Neural progenitor cell (in vitro differentiated cells): ENCODE measurements around the gene COA3. TPM values are rescaled to one million over a fixed set of nuclear protein-coding genes. Genes with fewer than 3 reads are reported as not detected.

Source experiments
- DNase-seq: peaks from one replicate; pipeline ENCODE4 v3.0.0-alpha.2; 2016; ENCODE audit warnings: low spot score
- H2AFZ ChIP-seq: fragments of 200-600 bp; sonication (generic); replicated peaks from 2 replicates; pipeline ENCODE4 v1.6.1; 2016; ENCODE audit warnings: antibody characterized with exemption
- H3F3A ChIP-seq: fragments of 200-600 bp; sonication (generic); 2 replicates; pipeline ENCODE4 v1.6.1; 2016; ENCODE audit warnings: antibody characterized with exemption, low read depth
- H3K27ac ChIP-seq: fragments of 200-600 bp; sonication (generic); 2 replicates; pipeline ENCODE4 v1.5.1; 2016; ENCODE audit warnings: mild to moderate bottlenecking
- H3K27me3 ChIP-seq: fragments of 200-600 bp; sonication (generic); 2 replicates; pipeline ENCODE4 v1.6.1; 2016; ENCODE audit warnings: mild to moderate bottlenecking, moderate library complexity
- H3K36me3 ChIP-seq: fragments of 200-600 bp; sonication (generic); 2 replicates; pipeline ENCODE4 v1.5.1; 2016
- H3K4me1 ChIP-seq: fragments of 200-600 bp; sonication (generic); 2 replicates; pipeline ENCODE4 v1.6.1; 2016; ENCODE audit warnings: mixed run types
- H3K4me2 ChIP-seq: fragments of 200-600 bp; sonication (generic); 2 replicates; pipeline ENCODE4 v1.6.1; 2016
- H3K4me3 ChIP-seq: fragments of 200-600 bp; sonication (generic); 2 replicates; pipeline ENCODE4 v1.5.1; 2016
- H3K79me2 ChIP-seq: fragments of 200-600 bp; sonication (generic); 2 replicates; pipeline ENCODE4 v1.6.1; 2016; ENCODE audit warnings: low read depth
- H3K9ac ChIP-seq: fragments of 200-600 bp; sonication (generic); 2 replicates; pipeline ENCODE4 v1.6.1; 2016
- H3K9me3 ChIP-seq: fragments of 200-600 bp; sonication (generic); 2 replicates; pipeline ENCODE4 v1.5.1; 2016; ENCODE audit warnings: low read depth
- H4K20me1 ChIP-seq: fragments of 200-600 bp; sonication (generic); 2 replicates; pipeline ENCODE4 v1.6.1; 2016; ENCODE audit warnings: low read depth
- H3K27ac Mint-ChIP-seq: 3 replicates; pipeline ENCODE4 v1.8.0; 2021; ENCODE audit warnings: mixed read lengths
- H3K27me3 Mint-ChIP-seq: 2 replicates; pipeline ENCODE4 v1.8.0; 2022; ENCODE audit warnings: low read depth, mild to moderate bottlenecking, inconsistent platforms, moderate library complexity, mixed read lengths; ENCODE audit not compliant: insufficient read depth
- H3K36me3 Mint-ChIP-seq: 3 replicates; pipeline ENCODE4 v1.8.0; 2021; ENCODE audit warnings: mixed read lengths
- H3K4me1 Mint-ChIP-seq: 3 replicates; pipeline ENCODE4 v1.8.0; 2021; ENCODE audit warnings: mixed read lengths
- H3K4me3 Mint-ChIP-seq: 3 replicates; pipeline ENCODE4 v1.8.0; 2021; ENCODE audit warnings: mild to moderate bottlenecking, moderate library complexity, mixed read lengths
- H3K9me3 Mint-ChIP-seq: 3 replicates; pipeline ENCODE4 v1.8.0; 2020; ENCODE audit warnings: mixed read lengths
- EZH2 ChIP-seq: fragments of 200-600 bp; sonication (generic); IDR thresholded peaks from 2 replicates; pipeline ENCODE4 v1.6.1; 2017; ENCODE audit warnings: antibody characterized with exemption, mild to moderate bottlenecking, moderate library complexity
- EZH2phosphoT487 ChIP-seq: fragments of 200-600 bp; sonication (generic); IDR thresholded peaks from 2 replicates; pipeline ENCODE4 v1.6.1; 2017; ENCODE audit warnings: antibody characterized with exemption
- microRNA-seq: library from miRNA; unstranded; fragments of <30 nt; microRNA quantifications from one replicate; pipeline ENCODE4, GENCODE V29; 2016
- small RNA-seq: library from RNA; depleted of rRNA; stranded (forward); fragments of <200 nt; gene quantifications from one replicate; pipeline ENCODE3, GENCODE V24; 2015
- total RNA-seq: library from RNA; depleted of rRNA; stranded (reverse); fragments of >200 nt; gene quantifications from 2 replicates; pipeline ENCODE4 v1.2.3, GENCODE V29; 2015; ENCODE audit warnings: low replicate concordance
- TF ChIP-seq, protein P1 (sequence below): fragments of 200-600 bp; sonication (generic); IDR thresholded peaks from 2 replicates; pipeline ENCODE4 v1.5.1; 2017; ENCODE audit warnings: antibody characterized with exemption, mild to moderate bottlenecking

The COA3 gene
- total RNA-seq, 1 donor from 2014 or later = 61.2 TPM

DNA sequence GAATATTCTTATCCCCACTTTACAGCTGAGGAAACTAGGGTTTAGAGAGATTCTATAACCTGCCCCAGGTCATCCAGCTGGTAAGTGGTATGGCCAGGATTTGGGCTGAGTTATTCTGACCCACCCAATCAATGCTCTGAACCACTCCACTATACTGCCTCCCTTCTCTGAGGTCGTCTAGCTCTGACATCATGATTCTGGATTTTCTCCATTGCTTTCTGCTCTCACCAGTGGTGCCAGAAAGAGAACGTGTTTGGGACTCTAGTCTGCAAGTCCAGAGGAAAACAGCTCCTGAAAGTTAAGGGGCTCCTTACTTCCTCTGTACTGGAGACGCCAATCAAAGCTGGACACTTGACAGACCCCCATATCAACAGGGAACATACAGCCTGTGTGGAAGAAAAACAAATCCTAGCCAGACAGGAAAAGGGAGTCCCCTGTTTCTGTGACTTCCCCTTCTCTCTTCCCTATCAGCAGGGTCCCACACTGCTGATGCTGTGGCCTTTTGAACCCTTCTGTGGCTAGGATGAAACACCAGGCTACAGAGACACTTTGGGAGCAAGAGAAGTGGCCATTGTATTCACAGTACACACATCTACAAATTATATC is 47.7 kb downstream of the COA3 start:
- DNase-seq = no peak
- Mint-ChIP-seq H3K27ac (no peak overlapping the region), H3K9me3 (no peaks in the 10 kb centered on the region), H3K4me1 (peaks cover 6% of the 10 kb centered on the region), H3K27me3 (peaks cover 5% of the 10 kb centered on the region), H3K36me3 (no peaks in the 10 kb centered on the region), H3K4me3 (no peak overlapping the region)
- Histone ChIP-seq H3K4me3 (no peak overlapping the region), H4K20me1 (no peaks in the 10 kb centered on the region), H3K4me1 (peaks cover 8% of the 10 kb centered on the region), H3K27ac (no peak overlapping the region), H2AFZ (no peak overlapping the region), H3K4me2 (no peak overlapping the region), H3K36me3 (no peaks in the 10 kb centered on the region), H3K9ac (no peak overlapping the region), H3K79me2 (no peaks in the 10 kb centered on the region), H3K9me3 (no peaks in the 10 kb centered on the region), H3F3A (no peaks in the 10 kb centered on the region), H3K27me3 (peaks cover 30% of the 10 kb centered on the region)
- no peak for TF ChIP-seq EZH2
- TF ChIP-seq EZH2phosphoT487 = no peak
- TF ChIP-seq, protein P1, sequence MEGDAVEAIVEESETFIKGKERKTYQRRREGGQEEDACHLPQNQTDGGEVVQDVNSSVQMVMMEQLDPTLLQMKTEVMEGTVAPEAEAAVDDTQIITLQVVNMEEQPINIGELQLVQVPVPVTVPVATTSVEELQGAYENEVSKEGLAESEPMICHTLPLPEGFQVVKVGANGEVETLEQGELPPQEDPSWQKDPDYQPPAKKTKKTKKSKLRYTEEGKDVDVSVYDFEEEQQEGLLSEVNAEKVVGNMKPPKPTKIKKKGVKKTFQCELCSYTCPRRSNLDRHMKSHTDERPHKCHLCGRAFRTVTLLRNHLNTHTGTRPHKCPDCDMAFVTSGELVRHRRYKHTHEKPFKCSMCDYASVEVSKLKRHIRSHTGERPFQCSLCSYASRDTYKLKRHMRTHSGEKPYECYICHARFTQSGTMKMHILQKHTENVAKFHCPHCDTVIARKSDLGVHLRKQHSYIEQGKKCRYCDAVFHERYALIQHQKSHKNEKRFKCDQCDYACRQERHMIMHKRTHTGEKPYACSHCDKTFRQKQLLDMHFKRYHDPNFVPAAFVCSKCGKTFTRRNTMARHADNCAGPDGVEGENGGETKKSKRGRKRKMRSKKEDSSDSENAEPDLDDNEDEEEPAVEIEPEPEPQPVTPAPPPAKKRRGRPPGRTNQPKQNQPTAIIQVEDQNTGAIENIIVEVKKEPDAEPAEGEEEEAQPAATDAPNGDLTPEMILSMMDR = no peak

DNA sequence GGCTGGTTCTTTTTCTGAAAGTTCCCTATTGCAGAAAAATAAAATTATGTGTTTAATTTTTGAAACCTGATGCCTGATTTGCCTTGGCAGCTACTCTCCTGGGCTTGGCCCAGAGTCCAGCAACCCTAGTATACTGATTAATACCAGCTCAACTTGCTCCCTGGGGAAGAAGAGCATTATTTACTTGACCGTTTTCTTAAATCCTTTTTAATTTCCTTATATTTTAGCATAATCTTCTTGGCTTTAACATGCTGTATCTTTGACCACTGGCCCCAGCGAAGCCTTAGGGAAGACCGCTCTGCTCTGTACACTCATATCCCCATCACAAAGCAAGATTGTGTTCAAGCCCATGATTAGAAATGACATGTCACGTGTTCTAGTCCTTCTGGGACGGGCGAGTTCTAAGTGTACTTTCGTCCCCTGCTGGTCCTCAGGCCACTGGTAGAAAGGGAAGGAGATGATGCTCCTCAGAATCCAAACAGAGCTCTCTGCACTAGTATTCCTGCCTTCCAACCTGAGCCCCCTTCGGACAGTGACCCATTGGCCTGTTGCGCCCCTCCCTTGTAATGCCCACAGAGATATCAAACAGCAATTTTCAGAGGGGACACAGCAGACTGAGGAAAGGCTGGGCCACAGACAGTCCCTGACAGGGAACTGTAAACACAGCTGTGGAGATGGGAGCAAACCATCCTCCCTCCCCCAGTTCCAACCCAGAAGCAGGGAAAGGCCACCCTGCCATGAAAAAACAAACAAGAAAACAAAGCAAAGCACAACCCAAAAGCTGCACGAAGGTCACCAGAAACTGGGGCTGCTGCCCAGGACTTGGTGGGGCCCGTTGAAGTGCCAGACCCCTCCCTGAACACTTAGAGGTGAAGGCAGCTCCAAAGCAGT is 49.4 kb downstream of the COA3 start:
- H3K9ac ChIP-seq = no peak overlapping the region
- TF ChIP-seq EZH2 (no peak), EZH2phosphoT487 (no peak)
- TF ChIP-seq, protein P1 = no peak
- peaks cover 1% of the 10 kb centered on the region for H3K79me2 ChIP-seq
- Mint-ChIP-seq H3K27me3 (peaks cover 8% of the 10 kb centered on the region), H3K9me3 (peaks cover 5% of the 10 kb centered on the region), H3K4me1 (peaks cover 12% of the 10 kb centered on the region), H3K27ac (peak overlapping the region; percentile 35), H3K36me3 (no peaks in the 10 kb centered on the region), H3K4me3 (peak overlapping the region; percentile 33)
- peaks cover 8% of the 10 kb centered on the region for H3F3A ChIP-seq
- no peak overlapping the region for H3K27ac ChIP-seq
- no peaks in the 10 kb centered on the region for H3K36me3 ChIP-seq
- H3K4me1 ChIP-seq = peaks cover 9% of the 10 kb centered on the region
- H3K4me3 ChIP-seq = no peak overlapping the region
- H2AFZ ChIP-seq = peak overlapping the region; percentile 54
- peaks cover 39% of the 10 kb centered on the region for H3K27me3 ChIP-seq
- no peak for DNase-seq
- H3K9me3 ChIP-seq = no peaks in the 10 kb centered on the region
- H4K20me1 ChIP-seq = no peaks in the 10 kb centered on the region
- no peak overlapping the region for H3K4me2 ChIP-seq

DNA sequence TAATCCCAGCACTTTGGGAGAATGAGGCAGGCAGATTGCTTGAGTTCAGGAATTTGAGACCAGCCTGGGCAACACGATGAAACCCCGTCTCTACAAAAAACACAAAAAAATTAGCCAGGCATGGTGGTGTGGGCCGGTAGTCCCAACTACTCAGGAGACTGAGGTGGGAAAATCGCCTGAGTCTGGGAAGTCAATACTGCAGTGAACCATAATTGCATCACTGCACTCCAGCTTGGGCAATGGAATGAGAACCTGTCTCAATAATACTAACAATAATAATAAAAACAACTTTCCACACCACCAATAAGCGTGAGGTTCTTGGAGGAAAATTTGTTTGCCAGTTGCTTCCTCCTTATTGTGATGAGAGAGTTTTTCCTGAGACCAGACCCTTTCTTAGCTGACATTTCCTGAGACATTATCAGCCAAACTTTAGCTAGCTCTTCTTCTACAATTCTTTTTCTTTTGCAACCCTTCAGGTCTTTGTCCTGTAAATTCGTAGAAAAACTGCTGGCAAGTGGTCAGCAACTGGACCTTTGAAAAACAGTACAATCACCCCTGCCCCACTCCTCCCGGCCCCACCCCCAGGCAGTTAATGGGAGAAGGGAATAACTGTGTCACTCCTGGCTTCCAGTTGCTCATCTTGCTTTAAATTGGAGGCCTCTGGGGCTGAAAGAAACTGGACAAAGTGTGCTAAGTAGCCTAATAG is 50.1 kb downstream of the COA3 start:
- Mint-ChIP-seq H3K27me3 (peaks cover 8% of the 10 kb centered on the region), H3K36me3 (no peaks in the 10 kb centered on the region), H3K27ac (no peak overlapping the region), H3K4me1 (peaks cover 19% of the 10 kb centered on the region), H3K4me3 (no peak overlapping the region), H3K9me3 (peaks cover 5% of the 10 kb centered on the region)
- Histone ChIP-seq H3K4me3 (no peak overlapping the region), H2AFZ (no peak overlapping the region), H3K27ac (no peak overlapping the region), H3K4me1 (peaks cover 15% of the 10 kb centered on the region), H3K9ac (no peak overlapping the region), H3K79me2 (peaks cover 9% of the 10 kb centered on the region), H3K27me3 (peaks cover 35% of the 10 kb centered on the region), H4K20me1 (no peaks in the 10 kb centered on the region), H3K9me3 (no peaks in the 10 kb centered on the region), H3F3A (peaks cover 9% of the 10 kb centered on the region), H3K36me3 (no peaks in the 10 kb centered on the region), H3K4me2 (no peak overlapping the region)
- DNase-seq = no peak
- TF ChIP-seq EZH2phosphoT487 = no peak
- TF ChIP-seq EZH2 = no peak
- TF ChIP-seq, protein P1 = no peak

Small RNAs within 50 kb of the gene (microRNA-seq; reads per million reads assigned to microRNA genes)
- gene MIR6781 = not detected

Small RNAs within 50 kb of the gene (small RNA-seq; reads per million reads assigned to genes)
- gene HMGN2P15 = not detected
- not detected for gene MIR6781

Other genes starting within 250 kb of the COA3 start
- 2.2 and 2.6 TPM in 2 replicates for gene HSD17B1, start 245.8 kb downstream of the COA3 start, total RNA-seq
- gene COASY, start 236.6 kb downstream of the COA3 start, total RNA-seq = 6.1 and 21.6 TPM in 2 replicates
- 15.8 and 21.3 TPM in 2 replicates for gene MLX, start 231.6 kb downstream of the COA3 start, total RNA-seq
- gene PSMC3IP, start 221.0 kb downstream of the COA3 start, total RNA-seq = 22.8 and 23.7 TPM in 2 replicates
- 23.6 and 38.3 TPM in 2 replicates for gene RETREG3, start 189.3 kb downstream of the COA3 start, total RNA-seq
- 45.7 and 74.9 TPM in 2 replicates for gene TUBG1, start 189.0 kb downstream of the COA3 start, total RNA-seq
- gene TUBG2, start 139.4 kb downstream of the COA3 start, total RNA-seq = 12.8 and 19.6 TPM in 2 replicates
- 3.4 and 22.8 TPM in 2 replicates for gene PLEKHH3, start 121.7 kb downstream of the COA3 start, total RNA-seq
- 1.6 TPM in 1 of 2 replicates, not detected in the other for gene CCR10, start 116.9 kb downstream of the COA3 start, total RNA-seq
- 15.1 and 29.7 TPM in 2 replicates for gene CNTNAP1, start 116.2 kb downstream of the COA3 start, total RNA-seq
- 47.1 and 48.5 TPM in 2 replicates for gene EZH1, start 53.7 kb downstream of the COA3 start, total RNA-seq
- gene RAMP2, start 37.5 kb downstream of the COA3 start, total RNA-seq = 0.51 and 5.8 TPM in 2 replicates
- gene VPS25, start 25.3 kb downstream of the COA3 start, total RNA-seq = 77.5 and 114 TPM in 2 replicates
- 0.12 TPM in 1 of 2 replicates, not detected in the other for gene WNK4, start 18.1 kb downstream of the COA3 start, total RNA-seq
- gene CNTD1, start 157 bp upstream of the COA3 start, total RNA-seq = 0.06 TPM in 1 of 2 replicates, not detected in the other
- 42.1 and 54.3 TPM in 2 replicates for gene BECN1, start 25.6 kb upstream of the COA3 start, total RNA-seq
- gene PSME3, start 34.7 kb upstream of the COA3 start, total RNA-seq = 106 and 108 TPM in 2 replicates
- 1.2 and 2.1 TPM in 2 replicates for gene AOC2, start 45.9 kb upstream of the COA3 start, total RNA-seq
- gene AOC3, start 52.5 kb upstream of the COA3 start, total RNA-seq = 0.90 TPM in 1 of 2 replicates, not detected in the other
- not detected in 2 replicates for gene G6PC1, start 102.1 kb upstream of the COA3 start, total RNA-seq
- 23.7 and 36.5 TPM in 2 replicates for gene AARSD1, start 165.8 kb upstream of the COA3 start, total RNA-seq
- 2.6 and 7.7 TPM in 2 replicates for gene PTGES3L, start 181.4 kb upstream of the COA3 start, total RNA-seq
- 11.4 and 12.6 TPM in 2 replicates for gene RUNDC1, start 181.9 kb upstream of the COA3 start, total RNA-seq
- gene RPL27, start 199.7 kb upstream of the COA3 start, total RNA-seq = 1,535 and 1,934 TPM in 2 replicates
- gene IFI35, start 208.1 kb upstream of the COA3 start, total RNA-seq = 0.96 TPM in 1 of 2 replicates, not detected in the other
- gene VAT1, start 223.7 kb upstream of the COA3 start, total RNA-seq = 94.7 and 185 TPM in 2 replicates
- gene RND2, start 226.5 kb upstream of the COA3 start, total RNA-seq = 35.0 and 46.0 TPM in 2 replicates